WI38 (cell line): Measurements from ENCODE around the gene CHADL.

ENCODE experiments used
- H3K4me3 ChIP-seq: 2 replicates; pipeline ENCODE4 v1.5.1; 2011; ENCODE audit warnings: low read depth, mild to moderate bottlenecking, control low read depth, low read length
- CTCF ChIP-seq: IDR thresholded peaks from 2 replicates; pipeline ENCODE4 v1.5.1; 2012; ENCODE audit warnings: low read depth, mild to moderate bottlenecking, control low read depth, low read length

The CHADL gene

DNA sequence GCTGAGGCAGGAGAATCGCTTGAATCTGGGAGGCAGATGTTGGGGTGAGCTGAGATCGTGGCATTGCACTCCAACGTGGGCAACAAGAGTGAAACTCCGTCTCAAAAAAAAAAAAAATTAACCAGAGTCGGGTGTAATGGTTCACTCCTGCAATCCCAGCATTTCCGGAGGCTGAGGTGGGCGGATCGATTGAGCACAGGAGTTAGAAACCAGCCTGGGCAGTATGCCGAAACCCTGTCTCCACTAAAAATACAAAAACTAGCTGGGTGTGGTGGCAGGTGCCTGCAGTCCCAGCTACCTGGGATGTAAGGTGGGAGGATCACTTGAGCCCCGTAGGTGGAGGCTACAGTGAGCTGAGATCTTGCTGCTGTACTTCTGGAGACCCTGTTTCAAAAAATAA is 43.7 kb upstream of the CHADL start:
- peak overlapping the region; percentile 89 for H3K4me3 ChIP-seq
- no peak for TF ChIP-seq CTCF

- H3K4me3 ChIP-seq = no peak overlapping the region
- no peak for TF ChIP-seq CTCF
Measured at GRCh38 chr22:41280854-41281253, 40.1 kb upstream of the CHADL start.

DNA sequence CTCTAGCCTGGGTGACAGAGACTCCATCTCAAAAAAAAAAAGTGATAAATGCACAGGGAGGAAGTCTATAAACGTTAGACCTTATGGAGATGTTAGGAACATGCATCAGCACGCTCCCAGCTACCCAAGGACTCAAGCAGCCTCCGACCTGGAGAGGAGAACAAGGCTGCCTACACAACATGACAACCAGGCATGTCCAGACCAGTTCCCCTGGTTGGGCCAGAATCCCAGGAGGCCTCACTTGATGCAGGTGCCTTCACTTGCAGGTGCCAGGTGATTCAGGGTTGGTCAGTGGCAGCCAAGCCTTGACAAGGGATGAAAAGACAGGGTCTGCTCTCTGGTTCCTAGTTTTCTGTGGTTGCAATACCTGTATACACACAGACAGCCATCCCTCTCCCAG is 39.3 kb upstream of the CHADL start:
- H3K4me3 ChIP-seq = no peak overlapping the region
- TF ChIP-seq CTCF = no peak

DNA sequence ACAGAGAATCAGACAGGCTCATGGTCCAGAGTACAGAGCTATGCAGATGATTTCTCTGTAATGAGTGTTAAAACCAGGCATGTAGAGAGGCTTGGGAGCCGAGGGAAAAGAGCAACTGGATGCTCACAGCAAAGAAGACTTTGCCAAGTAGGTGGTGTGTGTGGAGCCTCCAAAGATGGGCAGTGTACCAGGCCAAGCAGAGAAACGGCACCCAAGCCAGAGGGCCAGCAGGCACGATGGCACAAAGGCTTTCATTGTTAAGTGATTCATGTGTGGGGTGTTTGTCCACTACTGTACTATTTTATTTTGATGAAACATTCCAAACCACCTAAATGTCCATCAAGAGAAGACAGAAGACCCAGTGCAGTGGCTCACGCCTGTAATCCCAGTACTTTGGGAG is 34.1 kb upstream of the CHADL start:
- no peak overlapping the region for H3K4me3 ChIP-seq
- TF ChIP-seq CTCF = no peak

DNA sequence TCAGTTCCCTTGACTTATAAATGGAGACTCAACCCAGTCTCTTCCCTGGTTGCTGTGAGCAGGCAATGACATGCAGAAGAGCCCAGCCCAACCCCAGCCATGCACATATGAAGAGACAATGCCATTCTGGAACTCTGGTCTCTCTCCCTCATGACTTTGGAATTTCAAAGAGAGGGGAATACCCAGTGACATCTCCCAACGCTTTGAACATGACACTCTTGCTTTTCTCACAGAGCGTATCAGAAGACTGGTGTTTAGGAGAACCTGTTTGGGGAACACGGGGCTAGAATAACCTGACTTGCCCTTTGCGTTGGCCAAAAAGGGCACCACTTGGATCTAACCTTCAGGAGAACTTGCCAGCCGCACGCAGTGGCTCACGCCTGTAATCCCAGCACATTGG is 32.4 kb upstream of the CHADL start:
- TF ChIP-seq CTCF = no peak

DNA sequence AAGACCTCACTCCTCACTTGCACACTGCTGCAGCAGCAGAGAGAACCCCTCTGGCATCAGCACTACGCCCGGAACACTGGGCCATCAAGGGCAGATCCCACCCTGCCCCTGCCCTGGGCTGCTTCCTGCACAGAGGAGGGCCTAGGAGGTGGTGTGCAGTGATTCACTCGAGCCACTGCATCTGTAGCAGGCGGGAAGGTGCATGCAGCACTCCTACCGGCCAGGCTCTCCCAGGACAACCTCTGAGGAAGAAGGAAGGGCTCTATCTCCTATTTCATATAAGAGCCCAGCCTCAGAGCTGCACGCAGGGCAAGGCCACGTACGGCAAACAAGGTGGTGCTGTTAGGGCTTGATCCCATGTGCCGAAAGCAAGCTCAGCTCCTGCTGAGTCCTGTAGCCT is 31.1 kb upstream of the CHADL start:
- no peak overlapping the region for H3K4me3 ChIP-seq
- TF ChIP-seq CTCF = no peak

More for the DNA sequence above, 32.4 kb upstream of the CHADL start:
- no peak overlapping the region for H3K4me3 ChIP-seq

DNA sequence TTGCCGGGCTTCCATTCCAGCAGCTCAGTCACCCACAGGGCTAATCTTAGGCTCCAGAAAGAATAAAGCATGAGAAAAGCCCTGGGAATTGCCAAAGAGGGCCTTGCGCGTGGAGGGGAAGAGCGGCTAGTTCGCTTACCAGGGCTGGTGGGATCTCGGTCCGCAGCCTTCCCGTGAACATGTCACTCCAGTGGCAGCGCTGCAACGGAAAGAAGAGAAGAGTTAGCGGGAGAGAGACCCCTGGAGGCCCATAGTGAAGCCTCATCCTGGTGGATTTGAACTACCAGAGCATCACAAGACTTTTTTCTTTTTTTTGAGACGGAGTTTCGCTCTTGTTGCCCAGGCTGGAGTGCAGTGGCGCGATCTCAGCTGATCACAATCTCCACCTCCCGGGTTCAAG is 27.2 kb upstream of the CHADL start:
- H3K4me3 ChIP-seq = no peak overlapping the region
- no peak for TF ChIP-seq CTCF
